GM19397 (cell line): ENCODE results near the gene ALG6.
"Not testable (repeated sequence)": the region's sequence is repeated elsewhere in the genome, so short reads cannot be mapped to it uniquely, and the experiment has no call there.

Experiments
- ATAC-seq: cut with Tn5 transposase; IDR thresholded peaks from one replicate; pipeline ENCODE4 v1.9.1; 2021; ENCODE audit warnings: mild to moderate bottlenecking, moderate library complexity; ENCODE audit not compliant: unreplicated experiment

The ALG6 gene

GRCh38 chr1:63328122-63328521, 39.3 kb upstream of the ALG6 start:
- no peak for ATAC-seq

- ATAC-seq = no peak
Observed at GRCh38 chr1:63328781-63329180, 38.6 kb upstream of the ALG6 start.

- no peak for ATAC-seq
Observed at GRCh38 chr1:63329621-63330330, 37.7 kb upstream of the ALG6 start.

GRCh38 chr1:63330331-63330916, 37.0 kb upstream of the ALG6 start:
- ATAC-seq = no peak

GRCh38 chr1:63342402-63342801, 25.0 kb upstream of the ALG6 start:
- ATAC-seq = no peak

GRCh38 chr1:63343922-63344321, 23.5 kb upstream of the ALG6 start:
- no peak for ATAC-seq

GRCh38 chr1:63350320-63350719, 17.1 kb upstream of the ALG6 start:
- no peak for ATAC-seq

GRCh38 chr1:63352736-63353135, 14.7 kb upstream of the ALG6 start:
- no peak for ATAC-seq

GRCh38 chr1:63356234-63356633, 11.2 kb upstream of the ALG6 start:
- ATAC-seq = not testable (repeated sequence)

- no peak for ATAC-seq
Observed at GRCh38 chr1:63359561-63359960, 7.9 kb upstream of the ALG6 start.

GRCh38 chr1:63362073-63362472, 5.4 kb upstream of the ALG6 start:
- no peak for ATAC-seq

GRCh38 chr1:63362578-63362977, 4.8 kb upstream of the ALG6 start:
- ATAC-seq = no peak

GRCh38 chr1:63363014-63363413, 4.4 kb upstream of the ALG6 start:
- no peak for ATAC-seq

- no peak for ATAC-seq
Observed at GRCh38 chr1:63366908-63367214, 566 bp upstream of the ALG6 start.

GRCh38 chr1:63368131-63368530, 704 bp downstream of the ALG6 start:
- ATAC-seq = no peak

- no peak for ATAC-seq
Observed at GRCh38 chr1:63379583-63379982, 12.2 kb downstream of the ALG6 start.

- ATAC-seq = no peak
Observed at GRCh38 chr1:63381741-63382140, 14.3 kb downstream of the ALG6 start.

- no peak for ATAC-seq
Observed at GRCh38 chr1:63401945-63402344, 34.5 kb downstream of the ALG6 start.

- no peak for ATAC-seq
Observed at GRCh38 chr1:63403386-63403785, 36.0 kb downstream of the ALG6 start.

GRCh38 chr1:63405021-63405420, 37.6 kb downstream of the ALG6 start:
- ATAC-seq = no peak

GRCh38 chr1:63405987-63406386, 38.6 kb downstream of the ALG6 start:
- no peak for ATAC-seq

GRCh38 chr1:63407002-63407401, 39.6 kb downstream of the ALG6 start:
- no peak for ATAC-seq

- ATAC-seq = no peak
Observed at GRCh38 chr1:63408331-63408730, 40.9 kb downstream of the ALG6 start.
